Uterus (tissue), 2 donors: ENCODE data around the gene SERPINA9.

ENCODE experiments used
- CTCF ChIP-seq, 4 experiments: fragments of 200-600 bp in 2 of 4; fragments of 450-650 bp in 2 of 4; sonication (generic) in 2 of 4; IDR thresholded peaks; one replicate each; pipeline ENCODE4 v1.5.1; 2016 to 2019; ENCODE audit warnings: antibody characterized with exemption in 4 of 4, mild to moderate bottlenecking in 2 of 4, moderate library complexity in 1 of 4
- POLR2A ChIP-seq, 2 donors: fragments of 450-650 bp; IDR thresholded peaks; one replicate each; pipeline ENCODE4 v1.6.1; 2016; ENCODE audit warnings: antibody characterized with exemption in 2 of 2, mild to moderate bottlenecking in 1 of 2, moderate library complexity in 1 of 2

GRCh38 chr14:94501588-94502516 is 25.9 kb upstream of the SERPINA9 start:
- TF ChIP-seq CTCF (IDR thresholded peaks at IDR 0.05) = no peak
- no peak for TF ChIP-seq POLR2A (IDR thresholded peaks at IDR 0.05)
